GM18508 (cell line): ENCODE measurements around the gene ADGRG2.
A peak's percentile ranks its signal among the peaks of the same experiment; 100 is the strongest.
"Not testable (repeated sequence)": the region's sequence is repeated elsewhere in the genome, so short reads cannot be mapped to it uniquely, and the experiment has no call there.

ENCODE experiments used
- ATAC-seq: cut with Tn5 transposase; IDR thresholded peaks from one replicate; pipeline ENCODE4 v1.9.1; 2021; ENCODE audit warnings: moderate number of reproducible peaks; ENCODE audit not compliant: insufficient read depth, unreplicated experiment

ADGRG2 gene

DNA sequence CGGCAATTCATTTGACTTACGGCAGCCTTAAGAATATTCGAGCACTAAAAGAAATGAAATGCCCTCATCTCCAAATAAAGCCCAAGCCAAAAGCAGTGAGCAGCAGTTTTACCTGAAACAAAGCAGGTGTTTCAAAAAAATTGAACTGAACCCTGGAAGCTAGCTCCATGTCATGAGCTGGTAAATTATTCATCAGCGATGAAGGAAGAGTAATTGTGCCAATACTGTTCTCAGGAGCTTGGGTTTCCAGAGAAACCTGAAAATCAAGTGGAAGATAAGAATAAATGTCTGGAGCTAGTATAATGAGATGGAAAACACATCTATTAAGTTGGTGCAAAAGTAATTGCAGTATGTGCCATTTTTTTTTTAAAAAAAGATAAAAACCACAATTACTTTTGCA lies 114.4 kb downstream of the ADGRG2 start:
- no peak for ATAC-seq

- no peak for ATAC-seq
These were observed 115.3 kb downstream of the ADGRG2 start for GRCh38 chrX:19007011-19007410.

DNA sequence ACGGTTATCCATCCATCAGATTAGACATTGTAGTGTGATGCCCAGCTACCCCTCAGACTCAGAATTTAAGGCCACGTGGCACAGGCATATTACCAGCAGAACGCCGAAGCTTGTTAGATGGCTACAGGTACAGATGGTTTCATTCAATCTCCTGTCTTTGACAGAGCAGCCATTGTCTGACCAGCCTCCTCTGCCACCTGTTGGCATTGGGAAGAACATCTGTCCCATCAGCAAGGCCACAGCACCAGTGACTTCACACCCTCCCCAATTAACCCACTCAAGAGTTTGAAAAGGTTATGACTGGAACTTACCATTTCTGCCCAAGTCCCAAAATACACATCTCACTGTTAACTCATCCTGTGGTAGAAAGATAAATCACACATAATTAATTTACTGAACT lies 116.4 kb downstream of the ADGRG2 start:
- ATAC-seq: no peak

GRCh38 chrX:19003756-19004155 lies 118.5 kb downstream of the ADGRG2 start:
- no peak for ATAC-seq

DNA sequence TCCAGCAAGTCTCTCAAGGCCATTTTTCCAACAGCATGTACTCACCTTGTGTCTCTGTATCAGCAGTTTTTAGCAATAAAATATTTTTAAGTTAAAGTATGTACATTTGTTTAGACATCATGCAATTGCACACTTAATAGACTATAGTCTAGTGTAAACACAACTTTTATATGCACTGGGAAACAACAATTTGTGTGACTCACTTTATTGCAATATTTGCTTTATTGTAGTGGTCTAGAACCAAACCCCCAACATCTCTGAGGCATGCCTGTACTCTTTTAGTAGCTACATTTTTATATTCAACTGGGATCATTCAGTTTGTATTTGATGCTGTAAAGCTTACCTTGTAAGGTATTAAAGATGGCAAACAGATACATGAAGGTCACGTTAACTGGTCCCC lies 123.6 kb downstream of the ADGRG2 start:
- ATAC-seq: no peak

DNA sequence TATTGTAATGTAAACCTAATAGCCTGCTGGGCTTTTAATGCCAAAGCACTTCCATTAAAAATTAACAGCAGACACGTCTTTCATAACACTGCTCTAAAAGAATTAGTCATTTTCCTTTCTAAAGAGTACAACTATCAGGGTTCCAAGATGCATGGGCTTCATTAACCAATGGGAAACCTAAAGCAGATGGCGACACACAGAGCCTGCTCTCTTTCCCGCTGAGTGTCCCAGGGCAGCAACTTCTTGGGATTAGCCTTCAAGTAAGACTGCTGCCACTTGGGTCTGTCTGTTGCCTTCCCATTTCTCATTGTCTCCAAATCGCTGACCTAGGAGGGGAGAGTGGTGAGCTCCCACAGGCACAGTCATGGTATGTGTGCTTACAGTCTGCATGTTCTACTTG lies 124.4 kb downstream of the ADGRG2 start:
- ATAC-seq: no peak

- ATAC-seq: no peak
These were observed 125.7 kb downstream of the ADGRG2 start for GRCh38 chrX:18996536-18996935.

- ATAC-seq: no peak
These were observed 127.0 kb downstream of the ADGRG2 start for GRCh38 chrX:18995221-18995620.

DNA sequence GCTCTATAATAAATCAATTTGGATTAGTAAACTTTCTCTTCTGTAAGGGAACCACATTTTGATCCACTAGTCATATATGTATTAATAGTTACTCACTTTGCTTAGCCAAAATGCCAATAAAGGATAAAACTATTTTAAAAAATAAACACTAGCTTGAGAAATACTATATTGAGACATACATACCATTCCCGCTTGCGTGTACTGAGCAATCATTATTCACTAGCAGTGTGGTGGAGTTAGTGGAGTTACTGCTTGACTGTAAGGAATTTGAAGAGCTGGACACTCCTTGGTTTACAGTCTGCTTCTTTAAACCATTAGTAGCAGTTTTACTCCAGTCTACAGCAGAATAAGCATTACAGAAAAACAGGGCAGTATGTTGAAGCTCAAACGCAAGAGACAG lies 127.6 kb downstream of the ADGRG2 start:
- ATAC-seq: no peak

- ATAC-seq: no peak
These were observed 129.4 kb downstream of the ADGRG2 start for GRCh38 chrX:18992829-18993228.

DNA sequence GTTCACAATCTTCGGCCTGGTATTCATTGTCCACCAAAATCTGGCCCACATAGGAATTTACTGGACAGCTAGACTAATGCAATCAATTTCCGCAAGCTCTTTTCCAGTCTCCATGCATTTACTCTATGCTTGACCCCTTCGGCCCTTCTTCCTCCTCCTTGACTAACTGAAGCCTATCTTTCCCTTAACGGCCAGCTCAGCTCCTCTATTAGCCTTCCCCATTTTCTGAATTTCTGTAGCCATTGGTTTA lies 137.2 kb downstream of the ADGRG2 start:
- no peak for ATAC-seq

GRCh38 chrX:18984381-18985185 lies 137.7 kb downstream of the ADGRG2 start:
- ATAC-seq: peak; percentile 69

DNA sequence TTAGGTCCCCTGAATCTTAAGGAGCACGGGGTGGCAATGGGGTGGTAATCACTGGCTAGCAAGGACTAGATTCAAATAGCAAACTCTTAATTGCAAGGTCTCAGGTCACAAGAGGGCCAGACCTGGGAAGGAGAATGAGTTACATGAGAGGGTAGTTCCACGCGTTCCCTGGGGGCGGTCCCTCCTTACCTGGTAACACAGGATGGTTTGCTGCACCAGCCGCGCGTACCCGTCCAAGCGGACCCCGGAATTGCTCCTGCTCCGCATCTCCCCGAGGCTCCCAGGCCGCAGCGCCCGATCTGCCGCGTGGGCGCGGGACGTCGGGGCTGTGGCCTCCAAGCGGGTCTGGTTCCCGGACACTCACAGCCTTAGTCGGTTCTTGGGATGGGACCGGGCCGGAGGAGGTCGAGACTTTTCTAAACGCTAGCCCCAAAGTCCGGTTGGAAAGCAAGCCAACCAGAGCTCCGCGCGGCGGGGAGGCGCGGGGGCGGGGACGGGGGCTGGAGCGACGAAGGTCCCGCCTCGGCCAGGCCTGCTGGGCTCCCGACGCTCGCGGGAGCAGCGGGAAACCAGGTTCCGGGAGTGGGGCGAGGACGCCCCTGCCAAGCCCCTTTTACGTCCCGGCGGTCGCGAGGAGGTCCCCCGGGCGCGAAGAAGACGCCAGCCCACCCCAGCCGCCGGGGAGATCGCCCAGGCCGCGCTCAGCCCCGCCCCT lies 138.4 kb downstream of the ADGRG2 start, which contains the start of gene PHKA2:
TSS of gene PHKA2 (minus strand) at position 449 of the 715 bp plus-strand sequence. CDS start at position 267, 182 bp downstream.
- peak; percentile 14 for ATAC-seq

- ATAC-seq: no peak
These were observed 141.0 kb downstream of the ADGRG2 start for GRCh38 chrX:18981124-18981807.

DNA sequence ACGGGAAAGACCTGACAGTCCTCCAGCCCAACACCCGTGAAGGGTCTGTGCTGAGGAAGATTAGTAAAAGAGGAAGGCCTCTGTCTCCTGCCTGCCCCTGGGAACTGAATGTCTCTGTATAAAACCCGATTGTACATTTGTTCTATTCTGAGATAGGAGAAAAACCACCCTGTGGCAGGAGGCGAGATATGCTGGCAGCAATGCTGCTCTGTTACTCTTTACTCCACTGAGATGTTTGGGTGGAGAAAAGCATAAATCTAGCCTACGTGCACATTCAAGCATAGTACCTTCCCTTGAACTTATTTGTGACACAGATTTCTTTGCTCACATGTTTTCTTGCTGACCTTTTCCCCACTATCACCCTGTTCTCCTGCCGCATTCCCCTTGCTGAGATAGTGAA lies 142.0 kb downstream of the ADGRG2 start:
- ATAC-seq: not testable (repeated sequence)

DNA sequence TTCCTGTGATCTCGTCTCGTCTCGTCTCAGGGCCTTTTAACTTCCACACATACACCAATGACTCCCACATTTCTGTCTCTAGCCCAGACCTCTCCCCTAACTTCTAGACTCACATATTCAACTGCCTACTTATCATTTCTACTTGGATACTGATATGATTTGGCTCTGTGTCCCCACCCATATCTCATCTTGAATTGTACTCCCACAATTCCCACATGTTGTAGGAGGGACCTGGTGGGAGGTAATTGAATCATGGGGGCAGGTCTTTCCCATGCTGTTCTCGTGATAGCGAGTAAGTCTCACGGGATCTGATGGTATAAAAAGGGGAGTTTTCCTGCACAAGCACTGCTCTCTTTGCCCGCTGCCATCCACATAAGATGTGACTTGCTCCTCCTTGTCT lies 147.3 kb downstream of the ADGRG2 start:
- ATAC-seq: no peak

GRCh38 chrX:18973527-18974192 lies 148.6 kb downstream of the ADGRG2 start:
- no peak for ATAC-seq

DNA sequence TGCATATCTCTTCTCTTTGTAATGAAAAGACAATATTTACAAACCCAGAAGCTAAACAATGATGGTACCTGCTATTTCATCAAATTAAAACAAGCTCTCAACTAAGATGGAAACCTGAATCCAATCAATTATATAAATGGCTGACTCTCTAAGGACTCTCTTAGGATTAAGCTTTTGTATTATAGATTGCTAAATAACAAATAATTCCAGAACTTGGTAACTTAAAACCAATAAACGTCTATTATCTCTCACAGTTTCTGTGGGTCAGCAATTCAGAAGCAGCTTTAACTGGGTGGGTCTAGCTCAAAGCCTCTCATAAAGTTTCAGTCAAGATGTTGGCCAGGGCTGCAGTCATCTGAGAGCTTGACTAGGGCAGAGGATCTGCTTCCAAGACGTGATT lies 150.8 kb downstream of the ADGRG2 start:
- no peak for ATAC-seq

DNA sequence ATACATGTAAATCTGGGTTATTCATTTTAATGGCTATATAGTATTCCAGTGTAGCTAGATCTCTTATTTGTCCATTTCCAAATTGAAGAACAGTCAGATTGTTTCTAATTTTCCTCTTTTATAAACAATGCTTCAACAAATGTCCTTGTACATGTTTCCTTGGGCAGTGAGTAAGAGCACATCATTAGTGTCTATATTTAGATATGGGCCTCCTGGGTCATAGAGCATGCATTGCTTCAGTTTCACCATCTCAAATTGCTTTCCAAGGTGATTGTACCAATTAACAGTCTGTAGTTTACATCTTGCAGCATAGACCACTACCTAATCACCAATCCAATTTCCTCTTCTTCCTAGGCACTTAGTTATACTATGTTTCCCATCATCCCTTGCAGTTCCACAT lies 151.8 kb downstream of the ADGRG2 start:
- no peak for ATAC-seq

GRCh38 chrX:18966624-18967023 lies 155.6 kb downstream of the ADGRG2 start:
- ATAC-seq: no peak

- no peak for ATAC-seq
These were observed 157.4 kb downstream of the ADGRG2 start for GRCh38 chrX:18964901-18965300.
